Osteoblast (primary cell): Measurements from ENCODE around the gene RIMBP2. TPM values are rescaled to one million over a fixed set of nuclear protein-coding genes. Genes with fewer than 3 reads are reported as not detected.

Experiments
- DNase-seq: peaks from one replicate; pipeline ENCODE4 v3.0.0; 2011; ENCODE audit warnings: low spot score, mixed read lengths; ENCODE audit not compliant: insufficient read length; ENCODE audit errors: missing footprints
- H2AFZ ChIP-seq: 2 replicates; pipeline ENCODE4 v1.6.0; 2011; ENCODE audit warnings: mild to moderate bottlenecking, low read length
- H3K27ac ChIP-seq: 2 replicates; pipeline ENCODE4 v1.5.1; 2011; ENCODE audit warnings: mild to moderate bottlenecking, low read depth, low read length, moderate library complexity
- H3K27me3 ChIP-seq: 2 replicates; pipeline ENCODE4 v1.6.0; 2012; ENCODE audit warnings: mild to moderate bottlenecking, control low read depth, inconsistent platforms, low read length, moderate library complexity; ENCODE audit not compliant: insufficient read depth
- H3K36me3 ChIP-seq: 2 replicates; pipeline ENCODE4 v1.5.1; 2011; ENCODE audit warnings: mild to moderate bottlenecking, low read length, control low read depth, moderate library complexity; ENCODE audit not compliant: insufficient read depth
- H3K4me1 ChIP-seq: 2 replicates; pipeline ENCODE4 v1.5.1; 2011; ENCODE audit warnings: mild to moderate bottlenecking, low read length, control low read depth, moderate library complexity; ENCODE audit not compliant: insufficient read depth
- H3K4me2 ChIP-seq: 2 replicates; pipeline ENCODE4 v1.6.0; 2011; ENCODE audit warnings: mild to moderate bottlenecking, low read length; ENCODE audit not compliant: insufficient read depth
- H3K4me3 ChIP-seq: fragments of 200-600 bp; sonication (generic); 3 replicates; pipeline ENCODE4 v1.5.1; 2012; ENCODE audit warnings: mild to moderate bottlenecking, low read length, inconsistent platforms; ENCODE audit not compliant: insufficient read depth
- H3K79me2 ChIP-seq: 2 replicates; pipeline ENCODE4 v1.6.0; 2012; ENCODE audit warnings: mild to moderate bottlenecking, low read length, control low read depth, inconsistent platforms; ENCODE audit not compliant: insufficient read depth
- H3K9me3 ChIP-seq: 2 replicates; pipeline ENCODE4 v1.5.1; 2011; ENCODE audit warnings: low read depth, low read length, control low read depth
- H4K20me1 ChIP-seq: 2 replicates; pipeline ENCODE4 v1.6.0; 2012; ENCODE audit warnings: mild to moderate bottlenecking, low read length, control low read depth; ENCODE audit not compliant: insufficient read depth
- CTCF ChIP-seq: IDR thresholded peaks from 2 replicates; pipeline ENCODE4 v1.5.1; 2011; ENCODE audit warnings: mild to moderate bottlenecking, low read depth, low read length, moderate library complexity; ENCODE audit errors: extremely low read depth
- total RNA-seq: library from RNA; depleted of rRNA; stranded (reverse); fragments of >200 nt; gene quantifications from 2 replicates; pipeline ENCODE4 v1.2.3, GENCODE V29; 2012

Gene RIMBP2
- total RNA-seq, 1 donor, result not detected

GRCh38 chr12:130494736-130495135, 221.4 kb downstream of the RIMBP2 start:
- Histone ChIP-seq H3K4me2 (no peak overlapping the region), H4K20me1 (no peaks in the 10 kb centered on the region), H2AFZ (no peak overlapping the region), H3K79me2 (no peaks in the 10 kb centered on the region), H3K4me3 (no peak overlapping the region), H3K27me3 (no peaks in the 10 kb centered on the region), H3K9me3 (no peaks in the 10 kb centered on the region), H3K36me3 (no peaks in the 10 kb centered on the region), H3K27ac (no peak overlapping the region), H3K4me1 (no peaks in the 10 kb centered on the region)
- no peak for TF ChIP-seq CTCF
- no peak for DNase-seq

DNA sequence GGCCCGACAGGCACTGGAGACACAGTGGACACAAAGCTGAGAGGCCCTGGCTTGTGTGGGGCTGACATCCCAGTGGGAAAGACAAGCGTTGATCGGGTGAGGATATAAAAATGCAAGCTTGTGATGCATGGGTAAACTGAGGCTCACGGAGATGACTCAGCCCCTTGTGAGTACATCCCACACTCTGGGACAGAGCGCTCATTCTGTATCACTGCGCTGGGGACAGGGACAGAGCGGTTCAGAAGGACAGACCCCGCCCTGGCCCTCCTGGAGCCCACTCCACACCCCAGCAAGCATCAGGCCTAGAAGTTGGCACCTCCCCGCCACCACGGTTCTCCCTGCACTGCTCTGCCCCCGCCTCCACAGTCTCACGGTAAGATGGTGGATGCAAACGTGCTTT, 222.1 kb downstream of the RIMBP2 start:
- no peak for DNase-seq
- no peaks in the 10 kb centered on the region for H3K4me1 ChIP-seq

DNA sequence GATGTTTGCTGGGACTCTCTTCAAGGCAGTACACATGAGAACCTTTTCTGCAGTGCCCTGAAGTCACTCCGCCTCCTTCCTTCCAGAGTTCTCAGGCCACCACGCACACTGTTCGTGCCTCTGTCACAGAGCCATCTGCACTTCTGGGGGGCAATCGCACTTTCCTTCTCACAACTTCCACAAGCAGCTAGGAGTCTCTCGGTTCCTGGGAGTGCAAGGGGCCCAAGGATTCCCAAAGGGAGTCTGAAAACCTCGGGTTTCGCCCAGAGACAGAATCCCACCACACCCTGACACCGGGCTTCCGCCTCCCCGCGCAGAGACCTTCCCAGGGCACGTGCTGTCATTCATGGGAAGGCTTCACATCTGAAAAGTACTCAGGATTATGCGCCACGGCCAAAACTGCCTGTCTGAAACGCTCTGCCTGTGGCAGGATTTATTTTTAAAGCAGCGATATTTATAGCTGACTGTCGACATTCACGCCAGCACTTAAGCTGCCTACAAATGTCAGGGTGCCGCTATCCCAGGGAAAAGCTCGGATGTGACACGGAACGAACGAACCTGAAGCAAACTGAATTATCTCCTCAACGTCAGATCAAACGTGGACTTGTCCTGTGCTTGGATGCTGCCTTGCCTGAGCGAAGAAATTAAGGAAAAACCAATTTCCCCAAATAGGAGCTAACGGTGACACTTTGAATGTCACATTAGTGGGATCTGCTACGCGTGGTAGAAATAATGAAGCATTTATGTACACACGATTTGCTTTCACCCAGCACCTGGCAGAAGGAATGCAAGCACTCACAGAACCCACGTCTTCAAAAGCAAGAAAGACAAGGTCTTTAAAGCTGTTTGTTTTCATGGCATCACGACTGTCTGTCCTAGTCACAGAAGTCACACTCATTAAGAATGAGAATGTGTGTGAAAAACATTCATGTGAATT, 224.4 kb downstream of the RIMBP2 start:
- H3K79me2 ChIP-seq, result no peaks in the 10 kb centered on the region
- H3K4me2 ChIP-seq, result no peak overlapping the region
- no peak for TF ChIP-seq CTCF
- peaks cover 2% of the 10 kb centered on the region for H3K9me3 ChIP-seq
- no peak for DNase-seq
- H3K36me3 ChIP-seq, result no peaks in the 10 kb centered on the region
- H3K27me3 ChIP-seq, result no peaks in the 10 kb centered on the region
- no peak overlapping the region for H2AFZ ChIP-seq
- no peaks in the 10 kb centered on the region for H4K20me1 ChIP-seq
- no peak overlapping the region for H3K27ac ChIP-seq
- no peaks in the 10 kb centered on the region for H3K4me1 ChIP-seq
- no peak overlapping the region for H3K4me3 ChIP-seq

More for the DNA sequence above, 222.1 kb downstream of the RIMBP2 start:
- H2AFZ ChIP-seq, result no peak overlapping the region
- no peak overlapping the region for H3K4me2 ChIP-seq
- no peaks in the 10 kb centered on the region for H3K36me3 ChIP-seq
- no peaks in the 10 kb centered on the region for H3K27me3 ChIP-seq
- H3K9me3 ChIP-seq, result peaks cover 2% of the 10 kb centered on the region
- TF ChIP-seq CTCF, result no peak
- no peaks in the 10 kb centered on the region for H3K79me2 ChIP-seq
- H3K27ac ChIP-seq, result no peak overlapping the region
- H4K20me1 ChIP-seq, result no peaks in the 10 kb centered on the region
- no peak overlapping the region for H3K4me3 ChIP-seq

GRCh38 chr12:130490674-130491073, 225.4 kb downstream of the RIMBP2 start:
- Histone ChIP-seq H3K4me2 (no peak overlapping the region), H3K4me3 (no peak overlapping the region), H3K27ac (no peak overlapping the region), H3K9me3 (peaks cover 2% of the 10 kb centered on the region), H3K79me2 (no peaks in the 10 kb centered on the region), H3K4me1 (no peaks in the 10 kb centered on the region), H3K27me3 (no peaks in the 10 kb centered on the region), H3K36me3 (no peaks in the 10 kb centered on the region), H2AFZ (no peak overlapping the region), H4K20me1 (no peaks in the 10 kb centered on the region)
- TF ChIP-seq CTCF, result no peak
- DNase-seq, result no peak
